Neural progenitor cell (in vitro differentiated cells): ENCODE data around the gene NOTCH2NLA.
"Not testable (repeated sequence)": the region's sequence is repeated elsewhere in the genome, so short reads cannot be mapped to it uniquely, and the experiment has no call there.

Experiments used
- CTCF ChIP-seq: fragments of 200-600 bp; sonication (generic); IDR thresholded peaks from 2 replicates; pipeline ENCODE4 v1.5.1; 2017; ENCODE audit warnings: antibody characterized with exemption, mild to moderate bottlenecking
- EZH2 ChIP-seq: fragments of 200-600 bp; sonication (generic); IDR thresholded peaks from 2 replicates; pipeline ENCODE4 v1.6.1; 2017; ENCODE audit warnings: antibody characterized with exemption, mild to moderate bottlenecking, moderate library complexity

GRCh38 chr1:146273194-146273593 lies 44.4 kb upstream of the NOTCH2NLA start:
- TF ChIP-seq CTCF, EZH2: not testable (repeated sequence)
